HG03095 (cell line): ENCODE measurements around the gene NRN1L.
"Not testable (repeated sequence)": the region's sequence is repeated elsewhere in the genome, so short reads cannot be mapped to it uniquely, and the experiment has no call there.

Source experiments
- ATAC-seq: cut with Tn5 transposase; IDR thresholded peaks from one replicate; pipeline ENCODE4 v1.9.1; 2021; ENCODE audit warnings: moderate library complexity; ENCODE audit not compliant: unreplicated experiment

NRN1L gene

GRCh38 chr16:67884684-67885083, at the start of gene NRN1L:
NRN1L (plus strand) TSS chr16:67884885; CDS start chr16:67884904, 19 bp downstream.
- ATAC-seq: no peak

- ATAC-seq: not testable (repeated sequence)
These were observed 47.5 kb upstream of the NRN1L start for GRCh38 chr16:67837190-67837589.

GRCh38 chr16:67837811-67838210, 46.9 kb upstream of the NRN1L start:
- no peak for ATAC-seq

GRCh38 chr16:67841198-67841815, 43.4 kb upstream of the NRN1L start:
- ATAC-seq: no peak

GRCh38 chr16:67841816-67842508, 42.7 kb upstream of the NRN1L start, which contains the start of gene THAP11:
THAP11 (plus strand) TSS chr16:67842320; CDS start chr16:67842555, 235 bp downstream.
- peak; percentile 40 for ATAC-seq

- no peak for ATAC-seq
These were observed 42.0 kb upstream of the NRN1L start for GRCh38 chr16:67842509-67843342.

- no peak for ATAC-seq
These were observed 41.3 kb upstream of the NRN1L start for GRCh38 chr16:67843343-67843765.

GRCh38 chr16:67844497-67844896, 40.2 kb upstream of the NRN1L start:
- no peak for ATAC-seq

- ATAC-seq: no peak
These were observed 39.2 kb upstream of the NRN1L start for GRCh38 chr16:67845291-67846062.

- no peak for ATAC-seq
These were observed 38.7 kb upstream of the NRN1L start for GRCh38 chr16:67846063-67846319.

GRCh38 chr16:67846320-67847063, 38.2 kb upstream of the NRN1L start, which contains the start of gene NUTF2:
NUTF2 (plus strand) TSS chr16:67846933; CDS start chr16:67865131, 18,198 bp downstream.
- peak; percentile 52 for ATAC-seq

- ATAC-seq: peak; percentile 25
These were observed 37.4 kb upstream of the NRN1L start, which contains the start of gene CENPT for GRCh38 chr16:67847064-67847861. CENPT (minus strand) TSS chr16:67847693; CDS start chr16:67833859, 13,834 bp downstream.

GRCh38 chr16:67848118-67848517, 36.6 kb upstream of the NRN1L start:
- no peak for ATAC-seq

GRCh38 chr16:67853670-67854069, 31.0 kb upstream of the NRN1L start:
- no peak for ATAC-seq

GRCh38 chr16:67855789-67856188, 28.9 kb upstream of the NRN1L start:
- ATAC-seq: no peak

GRCh38 chr16:67856927-67857546, 27.6 kb upstream of the NRN1L start:
- no peak for ATAC-seq

GRCh38 chr16:67857547-67858233, 27.0 kb upstream of the NRN1L start:
- ATAC-seq: no peak

GRCh38 chr16:67858500-67858899, 26.2 kb upstream of the NRN1L start:
- ATAC-seq: no peak
